NK-92 (cell line): ENCODE data around the gene DRICH1.
"Not testable (repeated sequence)": the region's sequence is repeated elsewhere in the genome, so short reads cannot be mapped to it uniquely, and the experiment has no call there.

ENCODE experiments used
- DNase-seq: peaks from one replicate; lab custom pipeline; 2025; ENCODE audit not compliant: unreplicated experiment; lab: John Stamatoyannopoulos, UW

DRICH1 gene

GRCh38 chr22:23632178-23632577, at the start of gene DRICH1:
Gene DRICH1 (minus strand): TSS chr22:23632321. CDS start chr22:23632023, 298 bp downstream.
- no peak for DNase-seq

- no peak for DNase-seq
These were observed 49.1 kb upstream of the DRICH1 start for GRCh38 chr22:23681026-23681809.

- no peak for DNase-seq
These were observed 46.0 kb upstream of the DRICH1 start for GRCh38 chr22:23678133-23678532.

GRCh38 chr22:23677701-23677995, 45.5 kb upstream of the DRICH1 start:
- no peak for DNase-seq

- not testable (repeated sequence) for DNase-seq
These were observed 45.0 kb upstream of the DRICH1 start for GRCh38 chr22:23676841-23677700.

- DNase-seq = no peak
These were observed 43.6 kb upstream of the DRICH1 start for GRCh38 chr22:23675502-23676415.

- not testable (repeated sequence) for DNase-seq
These were observed 42.9 kb upstream of the DRICH1 start for GRCh38 chr22:23674886-23675501.

GRCh38 chr22:23673826-23674690, 41.9 kb upstream of the DRICH1 start:
- DNase-seq = no peak

GRCh38 chr22:23673050-23673620, 41.0 kb upstream of the DRICH1 start:
- no peak for DNase-seq

GRCh38 chr22:23672307-23673049, 40.4 kb upstream of the DRICH1 start:
- not testable (repeated sequence) for DNase-seq

- DNase-seq = not testable (repeated sequence)
These were observed 39.3 kb upstream of the DRICH1 start for GRCh38 chr22:23671387-23671786.

- no peak for DNase-seq
These were observed 38.5 kb upstream of the DRICH1 start for GRCh38 chr22:23670378-23671295.

GRCh38 chr22:23660381-23660780, 28.3 kb upstream of the DRICH1 start:
- DNase-seq = not testable (repeated sequence)

GRCh38 chr22:23657727-23658126, 25.6 kb upstream of the DRICH1 start:
- no peak for DNase-seq

GRCh38 chr22:23655891-23656475, 23.9 kb upstream of the DRICH1 start:
- no peak for DNase-seq

- no peak for DNase-seq
These were observed 20.6 kb upstream of the DRICH1 start for GRCh38 chr22:23652711-23653110.

- DNase-seq = no peak
These were observed 20.2 kb upstream of the DRICH1 start for GRCh38 chr22:23652286-23652685.
